PC-3 (cell line): ENCODE data around the gene TMEM218. TPM values are rescaled to one million over a fixed set of nuclear protein-coding genes. Genes with fewer than 3 reads are reported as not detected.

ENCODE experiments used
- ATAC-seq: fragments of 200-7000 bp; cut with Tn5 transposase; 2 replicates; pipeline ENCODE4 v1.9.1; 2020; ENCODE audit warnings: mild to moderate bottlenecking, moderate library complexity
- BruUV-seq: library from RNA; stranded (reverse); fragments of 400-500 nt; replicated peaks from 2 replicates; lab custom pipeline; 2021; lab: Mats Ljungman, UMichigan
- CTCF ChIA-PET: fragments of 300-600 bp; sonication (Branson Sonifier 250); formaldehyde crosslinking; loops from one replicate; lab custom pipeline; 2022; ENCODE audit warnings: antibody characterized with exemption; lab: Charles Lee
- POLR2A ChIA-PET: fragments of 300-600 bp; sonication (Branson Sonifier 250); formaldehyde crosslinking; loops from one replicate; lab custom pipeline; 2022; ENCODE audit warnings: antibody characterized with exemption; ENCODE audit not compliant: unreplicated experiment; lab: Charles Lee
- DNase-seq: peaks from one replicate; pipeline ENCODE4 v3.0.0-alpha.2; 2015
- H2AFZ ChIP-seq: fragments of 300-600 bp; sonication (generic); 2 replicates; pipeline ENCODE4 v1.6.0; 2016; ENCODE audit warnings: antibody characterized with exemption, low read length
- H3F3A ChIP-seq: fragments of 300-600 bp; sonication (generic); one replicate; pipeline ENCODE4 v1.6.0; 2017; ENCODE audit warnings: antibody characterized with exemption, low read length, control low read depth, mild to moderate bottlenecking; ENCODE audit not compliant: unreplicated experiment
- H3K27ac ChIP-seq: fragments of 300-600 bp; sonication (generic); 2 replicates; pipeline ENCODE4 v1.5.1; 2016; ENCODE audit warnings: mild to moderate bottlenecking, low read length
- H3K27me3 ChIP-seq: fragments of 300-600 bp; sonication (generic); 2 replicates; pipeline ENCODE4 v1.6.1; 2016; ENCODE audit warnings: low read length, mixed read lengths
- H3K36me3 ChIP-seq: fragments of 300-600 bp; sonication (generic); 2 replicates; pipeline ENCODE4 v1.6.1; 2016; ENCODE audit warnings: low read depth, mixed run types, low read length, mixed read lengths
- H3K4me1 ChIP-seq: fragments of 300-600 bp; sonication (generic); 2 replicates; pipeline ENCODE4 v1.5.1; 2016; ENCODE audit warnings: low read length; ENCODE audit not compliant: insufficient read depth
- H3K4me2 ChIP-seq: fragments of 300-600 bp; sonication (generic); 2 replicates; pipeline ENCODE4 v1.6.0; 2016; ENCODE audit warnings: low read length
- H3K4me3 ChIP-seq: fragments of 300-600 bp; sonication (generic); 2 replicates; pipeline ENCODE4 v1.5.1; 2016; ENCODE audit warnings: mild to moderate bottlenecking, low read length, mixed read lengths
- H3K79me2 ChIP-seq: fragments of 300-600 bp; sonication (generic); 2 replicates; pipeline ENCODE4 v1.6.1; 2017; ENCODE audit warnings: low read length, mixed read lengths
- H3K9ac ChIP-seq: fragments of 300-600 bp; sonication (generic); 2 replicates; pipeline ENCODE4 v1.6.0; 2016; ENCODE audit warnings: mild to moderate bottlenecking, low read length
- H3K9me2 ChIP-seq: fragments of 300-600 bp; sonication (generic); replicated peaks from 2 replicates; pipeline ENCODE4 v1.6.1; 2016; ENCODE audit warnings: mixed run types, low read length, mixed read lengths
- H3K9me3 ChIP-seq: fragments of 300-600 bp; sonication (generic); 2 replicates; pipeline ENCODE4 v1.6.1; 2016; ENCODE audit warnings: low read length, mixed read lengths
- H4K20me1 ChIP-seq: fragments of 300-600 bp; sonication (generic); 2 replicates; pipeline ENCODE4 v1.6.1; 2016; ENCODE audit warnings: low read length, mixed read lengths
- EZH2 ChIP-seq: fragments of 300-600 bp; sonication (generic); IDR thresholded peaks from one replicate; pipeline ENCODE4 v1.6.1; 2017; ENCODE audit warnings: antibody characterized with exemption, mild to moderate bottlenecking, low read length; ENCODE audit not compliant: unreplicated experiment
- EZH2phosphoT487 ChIP-seq: fragments of 300-600 bp; sonication (generic); IDR thresholded peaks from 2 replicates; pipeline ENCODE4 v1.6.1; 2018; ENCODE audit warnings: mild to moderate bottlenecking, antibody characterized with exemption, low read length, borderline replicate concordance
- intact Hi-C: fragments of 100-400 bp; cut with micrococcal nuclease; formaldehyde crosslinking; loops from 2 replicates; pipeline ENCODE4 v1.9.0; 2023
- total RNA-seq: library from RNA; depleted of rRNA; stranded (reverse); fragments of >200 nt; gene quantifications from 2 replicates; pipeline ENCODE4 v1.2.3, GENCODE V29; 2014
- TF ChIP-seq, protein P1 (sequence below): fragments of 300-600 bp; sonication (generic); conservative IDR thresholded peaks from 2 replicates; pipeline ENCODE4 v1.5.1; 2017; ENCODE audit warnings: antibody characterized with exemption, low read depth, mild to moderate bottlenecking, low read length

The TMEM218 gene
- total RNA-seq, 1 experiment from 2014 or later: 37.0 TPM

DNA sequence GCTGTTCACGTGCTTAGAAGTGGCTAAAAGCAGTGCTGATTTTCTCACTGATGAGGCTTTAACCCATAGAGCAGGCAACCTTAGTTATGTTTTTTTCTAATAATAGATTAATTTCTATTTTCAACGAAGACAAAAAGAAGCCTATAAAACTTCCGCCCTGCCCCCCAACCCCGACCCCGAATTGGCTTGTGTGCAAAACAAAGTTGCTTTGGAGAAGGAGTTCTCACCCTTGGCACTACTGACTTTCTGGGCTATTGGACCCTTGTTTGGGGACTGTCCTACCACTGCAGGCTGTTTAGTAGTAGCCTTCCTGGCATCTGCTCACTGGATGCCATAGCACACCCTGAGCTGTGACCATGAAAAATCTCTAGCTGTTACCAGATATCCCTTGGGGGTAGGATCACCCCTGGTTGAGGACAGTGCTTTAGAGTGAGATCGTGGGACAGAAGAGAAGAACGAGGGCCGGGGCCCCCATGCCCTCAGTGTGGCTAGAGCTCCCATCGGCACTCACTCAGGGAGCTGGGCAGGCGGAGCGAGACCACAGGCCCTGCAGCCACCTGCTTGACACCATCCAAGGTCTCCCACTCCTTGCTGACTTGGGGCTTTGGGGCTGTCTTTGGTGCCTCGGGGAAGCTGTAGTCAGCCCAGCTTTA, 31.4 kb downstream of the TMEM218 start:
- no peak for DNase-seq
- H3K4me1 ChIP-seq: peaks cover 29% of the 10 kb centered on the region
- POLR2A ChIA-PET: no interaction called here
- H3K79me2 ChIP-seq: no peaks in the 10 kb centered on the region
- H3K9me3 ChIP-seq: no peaks in the 10 kb centered on the region
- BruUV-seq: no TSS peak
- H3K27ac ChIP-seq: no peak overlapping the region
- no peak overlapping the region for H3K4me3 ChIP-seq
- no peaks in the 10 kb centered on the region for H4K20me1 ChIP-seq
- H3K36me3 ChIP-seq: no peaks in the 10 kb centered on the region
- TF ChIP-seq EZH2phosphoT487 (no peak), EZH2 (no peak)
- TF ChIP-seq, protein P1, sequence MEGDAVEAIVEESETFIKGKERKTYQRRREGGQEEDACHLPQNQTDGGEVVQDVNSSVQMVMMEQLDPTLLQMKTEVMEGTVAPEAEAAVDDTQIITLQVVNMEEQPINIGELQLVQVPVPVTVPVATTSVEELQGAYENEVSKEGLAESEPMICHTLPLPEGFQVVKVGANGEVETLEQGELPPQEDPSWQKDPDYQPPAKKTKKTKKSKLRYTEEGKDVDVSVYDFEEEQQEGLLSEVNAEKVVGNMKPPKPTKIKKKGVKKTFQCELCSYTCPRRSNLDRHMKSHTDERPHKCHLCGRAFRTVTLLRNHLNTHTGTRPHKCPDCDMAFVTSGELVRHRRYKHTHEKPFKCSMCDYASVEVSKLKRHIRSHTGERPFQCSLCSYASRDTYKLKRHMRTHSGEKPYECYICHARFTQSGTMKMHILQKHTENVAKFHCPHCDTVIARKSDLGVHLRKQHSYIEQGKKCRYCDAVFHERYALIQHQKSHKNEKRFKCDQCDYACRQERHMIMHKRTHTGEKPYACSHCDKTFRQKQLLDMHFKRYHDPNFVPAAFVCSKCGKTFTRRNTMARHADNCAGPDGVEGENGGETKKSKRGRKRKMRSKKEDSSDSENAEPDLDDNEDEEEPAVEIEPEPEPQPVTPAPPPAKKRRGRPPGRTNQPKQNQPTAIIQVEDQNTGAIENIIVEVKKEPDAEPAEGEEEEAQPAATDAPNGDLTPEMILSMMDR: no peak
- intact Hi-C loops: no loop called here
- no peak for ATAC-seq
- no peaks in the 10 kb centered on the region for H3K9me2 ChIP-seq
- H3K27me3 ChIP-seq: no peaks in the 10 kb centered on the region
- no peak overlapping the region for H2AFZ ChIP-seq
- H3K4me2 ChIP-seq: no peak overlapping the region
- no peak overlapping the region for H3K9ac ChIP-seq
- no peaks in the 10 kb centered on the region for H3F3A ChIP-seq
- CTCF ChIA-PET: no interaction called here

- CTCF ChIA-PET: no interaction called here
- Histone ChIP-seq H3K9me2 (no peaks in the 10 kb centered on the region), H3K36me3 (no peaks in the 10 kb centered on the region), H2AFZ (no peak overlapping the region), H3K4me3 (no peak overlapping the region), H3K9ac (no peak overlapping the region), H3K27ac (no peak overlapping the region), H3K4me1 (peaks cover 29% of the 10 kb centered on the region), H3K9me3 (no peaks in the 10 kb centered on the region), H3K4me2 (no peak overlapping the region), H4K20me1 (no peaks in the 10 kb centered on the region), H3F3A (no peaks in the 10 kb centered on the region), H3K79me2 (no peaks in the 10 kb centered on the region), H3K27me3 (no peaks in the 10 kb centered on the region)
- ATAC-seq (no peak), DNase-seq (no peak)
- no peak for TF ChIP-seq EZH2phosphoT487
- TF ChIP-seq, protein P1: no peak
- no peak for TF ChIP-seq EZH2
- POLR2A ChIA-PET: no interaction called here
- no TSS peak for BruUV-seq
- intact Hi-C loops: no loop called here
These were observed 32.1 kb downstream of the TMEM218 start for GRCh38 chr11:125079151-125079877.
